Measurements from ENCODE around the gene ATP1B4.

GRCh38 chrX:120426599-120426998 lies 64.7 kb downstream of the ATP1B4 start:
- no peak for TF ChIP-seq CTCF (IDR thresholded peaks at IDR 0.05)
- TF ChIP-seq POLR2A (IDR thresholded peaks at IDR 0.05) = no peak
